ENCODE results near the gene GLT1D1.

The GLT1D1 gene

GRCh38 chr12:129002427-129002826 lies 149.1 kb downstream of the GLT1D1 start:
- no peaks in the 10 kb centered on the region for H3K27me3 ChIP-seq
- H3K4me1 ChIP-seq: peaks cover 0 to 25% (median 18%) of the 10 kb centered on the region in 10 experiments; a peak in 12 of 20 replicates
- no peak overlapping the region for H3K4me3 ChIP-seq
- H3K9ac ChIP-seq: no peak overlapping the region
- H3K4me2 ChIP-seq: no peak overlapping the region
- no peak for TF ChIP-seq Cebpa-rat (IDR thresholded peaks at IDR 0.05)
- H3K27ac ChIP-seq: no peak overlapping the region
- H3K36me3 ChIP-seq: no peaks in the 10 kb centered on the region
- no peaks in the 10 kb centered on the region for H4K20me1 ChIP-seq
- H3K9me3 ChIP-seq (replicated peaks in 1 of 11): peaks cover 12 to 21% (median 15%) of the 10 kb centered on the region in 11 experiments; a peak in 20 of 22 replicates

GRCh38 chr12:129005416-129005815 lies 152.1 kb downstream of the GLT1D1 start:
- Histone ChIP-seq H4K20me1 (no peaks in the 10 kb centered on the region), H3K4me1 (peaks cover 0 to 31% (median 18%) of the 10 kb centered on the region in 10 experiments; a peak in 13 of 20 replicates), H3K4me2 (peak overlapping the region in 7 of 11 experiments; percentile 24 to 65 (median 41); a peak in 13 of 22 replicates), H3K4me3 (no peak overlapping the region), H3K27me3 (no peaks in the 10 kb centered on the region), H3K9ac (no peak overlapping the region), H3K9me3 (replicated peaks in 1 of 11) (peaks cover 0 to 9% (median 0%) of the 10 kb centered on the region in 11 experiments; a peak in 1 of 22 replicates), H3K27ac (no peak overlapping the region), H3K36me3 (no peaks in the 10 kb centered on the region)
- no peak for TF ChIP-seq Cebpa-rat (IDR thresholded peaks at IDR 0.05)

GRCh38 chr12:129005829-129006228 lies 152.6 kb downstream of the GLT1D1 start:
- no peaks in the 10 kb centered on the region for H3K27me3 ChIP-seq
- H3K27ac ChIP-seq: no peak overlapping the region
- H3K9ac ChIP-seq: no peak overlapping the region
- H3K4me2 ChIP-seq: peak overlapping the region in 7 of 11 experiments; percentile 24 to 65 (median 41); a peak in 13 of 22 replicates
- H3K36me3 ChIP-seq: no peaks in the 10 kb centered on the region
- TF ChIP-seq Cebpa-rat (IDR thresholded peaks at IDR 0.05): no peak
- peaks cover 0 to 31% (median 18%) of the 10 kb centered on the region in 10 experiments; a peak in 13 of 20 replicates for H3K4me1 ChIP-seq
- H3K9me3 ChIP-seq (replicated peaks in 1 of 11): peaks cover 0 to 9% (median 0%) of the 10 kb centered on the region in 11 experiments; a peak in 1 of 22 replicates
- H3K4me3 ChIP-seq: no peak overlapping the region
- H4K20me1 ChIP-seq: no peaks in the 10 kb centered on the region

GRCh38 chr12:129009833-129010622 lies 156.8 kb downstream of the GLT1D1 start:
- TF ChIP-seq Cebpa-rat (IDR thresholded peaks at IDR 0.05): no peak

GRCh38 chr12:129016159-129016558 lies 162.9 kb downstream of the GLT1D1 start:
- Histone ChIP-seq H3K9ac (no peak overlapping the region), H3K4me2 (no peak overlapping the region), H4K20me1 (no peaks in the 10 kb centered on the region), H3K27ac (no peak overlapping the region), H3K9me3 (replicated peaks in 1 of 11) (peaks cover 13 to 28% (median 20%) of the 10 kb centered on the region in 11 experiments; a peak in 21 of 22 replicates), H3K27me3 (no peaks in the 10 kb centered on the region), H3K4me3 (no peak overlapping the region), H3K36me3 (no peaks in the 10 kb centered on the region), H3K4me1 (peaks cover 0 to 6% (median 0%) of the 10 kb centered on the region in 10 experiments; a peak in 2 of 20 replicates)
- no peak for TF ChIP-seq Cebpa-rat (IDR thresholded peaks at IDR 0.05)

More at GRCh38 chr12:129009833-129010622, 156.8 kb downstream of the GLT1D1 start:
- Histone ChIP-seq H3K4me2 (0 out of 22 replicates have a peak overlapping the region, but pooled peaks of 2 of the 11 experiments have one; percentile 15 to 19), H3K27me3 (no peaks in the 10 kb centered on the region), H3K9me3 (replicated peaks in 1 of 11) (peaks cover 0 to 9% (median 0%) of the 10 kb centered on the region in 11 experiments; a peak in 2 of 22 replicates), H3K36me3 (no peaks in the 10 kb centered on the region), H3K9ac (no peak overlapping the region), H3K4me3 (no peak overlapping the region), H3K4me1 (peaks cover 0 to 26% (median 10%) of the 10 kb centered on the region in 10 experiments; a peak in 12 of 20 replicates), H4K20me1 (no peaks in the 10 kb centered on the region), H3K27ac (no peak overlapping the region)

- H3K9me3 ChIP-seq (replicated peaks in 1 of 11): peaks cover 3 to 17% (median 6%) of the 10 kb centered on the region in 11 experiments; a peak in 15 of 22 replicates
- H3K27ac ChIP-seq: no peak overlapping the region
- TF ChIP-seq Cebpa-rat (IDR thresholded peaks at IDR 0.05): no peak
- no peaks in the 10 kb centered on the region for H3K27me3 ChIP-seq
- no peak overlapping the region for H3K4me3 ChIP-seq
- no peak overlapping the region for H3K9ac ChIP-seq
- no peaks in the 10 kb centered on the region for H3K36me3 ChIP-seq
- H4K20me1 ChIP-seq: no peaks in the 10 kb centered on the region
- H3K4me1 ChIP-seq: peaks cover 0 to 16% (median 0%) of the 10 kb centered on the region in 10 experiments; a peak in 6 of 20 replicates
- H3K4me2 ChIP-seq: no peak overlapping the region
Observed at GRCh38 chr12:129025055-129025454, 171.8 kb downstream of the GLT1D1 start.

- TF ChIP-seq Cebpa-rat (IDR thresholded peaks at IDR 0.05): no peak
- Histone ChIP-seq H3K4me2 (no peak overlapping the region), H3K4me1 (peaks cover 0 to 16% (median 3%) of the 10 kb centered on the region in 10 experiments; a peak in 9 of 20 replicates), H3K36me3 (no peaks in the 10 kb centered on the region), H3K27ac (no peak overlapping the region), H3K9ac (no peak overlapping the region), H3K27me3 (no peaks in the 10 kb centered on the region), H3K9me3 (replicated peaks in 1 of 11) (peaks cover 0 to 9% (median 0%) of the 10 kb centered on the region in 11 experiments; a peak in 2 of 22 replicates), H4K20me1 (no peaks in the 10 kb centered on the region; a peak in 1 of 22 replicates), H3K4me3 (no peak overlapping the region)
Observed at GRCh38 chr12:129028844-129029243, 175.6 kb downstream of the GLT1D1 start.

Data from BLaER1 treated with 17β-estradiol and CSF1 and Interleukin-3, amounts not matched to agents 10 nM and 100 nM (cell line).